ENCODE data around the gene REM2.
"Not testable (repeated sequence)": the region's sequence is repeated elsewhere in the genome, so short reads cannot be mapped to it uniquely, and the experiment has no call there.

The REM2 gene

DNA sequence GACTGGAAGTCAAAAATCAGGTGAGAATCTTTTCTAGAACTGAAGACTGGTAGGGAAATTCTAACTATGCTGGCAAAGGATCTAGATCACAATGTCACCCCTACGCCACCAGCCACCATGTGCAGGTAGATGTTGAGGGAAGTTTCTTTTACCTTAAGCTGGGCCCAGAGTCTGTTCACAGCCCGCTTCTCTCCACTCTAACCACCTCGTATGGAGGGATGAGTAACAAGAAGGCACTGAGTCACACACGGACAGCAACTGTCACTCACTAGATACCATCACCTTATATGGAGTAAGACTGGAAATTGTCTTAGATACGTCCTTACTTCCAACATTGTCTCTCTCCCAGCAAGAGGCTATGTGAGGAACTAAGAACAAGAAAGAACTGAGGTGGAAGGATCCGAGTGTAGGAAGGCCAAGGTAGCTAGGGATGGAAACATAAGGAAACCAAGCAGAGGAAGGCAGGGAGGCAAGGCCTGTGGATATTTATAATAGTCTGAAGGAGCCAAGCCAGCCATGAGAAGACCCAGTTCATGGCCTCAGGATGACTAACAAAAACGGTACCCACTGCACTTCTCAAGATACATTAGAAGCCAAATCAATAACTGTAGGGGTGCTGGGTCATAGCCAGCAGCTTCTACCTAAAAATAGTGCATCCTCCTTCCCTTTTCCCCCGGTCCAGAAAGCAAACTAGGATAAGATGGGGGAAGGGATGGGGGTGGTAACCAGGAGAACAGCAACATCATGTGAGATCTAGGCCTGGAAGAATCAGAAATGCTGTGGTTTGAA, 15.5 kb downstream of the REM2 start:
- no peak for DNase-seq

- no peak for DNase-seq
Observed at GRCh38 chr14:22900081-22900799, 17.2 kb downstream of the REM2 start.

- DNase-seq, result no peak
Observed at GRCh38 chr14:22901799-22902198, 18.8 kb downstream of the REM2 start.

GRCh38 chr14:22903742-22904087, 20.7 kb downstream of the REM2 start:
- DNase-seq, result no peak

GRCh38 chr14:22905627-22906026, 22.6 kb downstream of the REM2 start:
- DNase-seq, result no peak

DNA sequence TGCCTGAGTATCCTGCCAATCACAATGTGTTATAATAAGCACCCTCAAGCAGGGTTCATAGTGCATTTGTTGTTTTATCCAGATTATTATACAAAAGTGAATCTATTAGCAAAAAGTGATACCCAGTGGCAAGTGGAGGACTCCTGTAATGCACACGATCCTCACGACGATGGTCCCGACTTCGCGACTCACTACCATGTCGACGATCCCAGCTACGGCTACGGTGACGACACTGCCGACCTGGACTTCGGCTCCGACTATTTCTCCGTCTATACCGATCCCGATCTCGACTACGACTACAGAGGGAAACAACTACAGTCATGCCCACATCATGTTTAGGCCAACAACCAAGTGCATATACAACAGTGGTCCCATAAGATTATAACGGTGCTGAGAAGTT, 23.1 kb downstream of the REM2 start:
- no peak for DNase-seq

- DNase-seq, result no peak
Observed at GRCh38 chr14:22907429-22907828, 24.4 kb downstream of the REM2 start.

- no peak for DNase-seq
Observed at GRCh38 chr14:22908601-22909000, 25.6 kb downstream of the REM2 start.

GRCh38 chr14:22910916-22911315, 27.9 kb downstream of the REM2 start:
- DNase-seq, result no peak

DNA sequence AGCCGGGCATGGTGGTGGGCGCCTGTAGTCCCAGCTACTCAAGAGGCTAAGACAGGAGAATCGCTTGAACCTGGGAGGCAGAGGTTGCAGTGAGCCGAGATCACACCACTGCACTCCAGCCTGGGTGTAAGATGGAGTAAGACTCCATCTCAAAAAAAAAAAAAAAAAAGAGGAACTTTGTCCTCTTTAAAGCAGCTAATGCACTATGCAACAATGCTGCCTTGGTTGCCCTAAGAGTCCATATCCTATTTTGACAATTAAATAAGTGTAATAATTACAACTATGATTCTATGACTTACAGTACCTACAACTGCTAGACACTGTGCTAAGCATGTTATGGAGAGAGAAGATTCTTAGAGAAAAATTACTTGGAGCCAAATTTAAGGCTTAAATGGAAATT, 31.8 kb downstream of the REM2 start:
- not testable (repeated sequence) for DNase-seq

DNA sequence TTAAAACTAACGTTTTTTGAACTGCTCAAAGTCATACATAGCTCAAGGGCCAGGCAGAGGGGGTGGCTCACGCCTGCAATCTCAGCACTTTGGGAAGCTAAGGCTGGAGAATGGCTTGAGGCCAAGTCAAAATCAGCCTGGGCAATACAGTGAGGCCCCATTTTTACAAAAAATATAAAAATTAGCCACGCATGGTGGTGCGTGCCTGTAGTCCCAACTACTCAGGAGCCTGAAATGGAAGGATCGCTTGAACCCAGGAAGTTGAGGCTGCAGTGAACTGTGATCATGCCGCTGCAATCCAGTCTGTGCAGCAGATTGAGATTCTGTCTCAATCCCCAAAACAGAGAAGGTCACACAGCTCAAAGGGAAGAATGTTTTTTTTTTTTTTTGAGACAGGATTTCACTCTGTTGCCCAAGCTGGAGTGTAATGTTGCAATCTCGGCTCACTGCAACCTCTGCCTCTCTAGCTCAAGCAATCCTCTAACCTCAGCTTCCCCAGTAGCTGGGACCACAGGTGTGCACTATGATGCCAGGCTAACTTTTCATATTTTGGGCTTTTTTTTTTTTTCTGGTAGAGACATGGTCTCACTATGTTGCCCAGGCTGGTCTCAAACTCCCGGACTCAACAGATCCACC, 33.0 kb downstream of the REM2 start:
- DNase-seq, result no peak

- peak; percentile 100 for DNase-seq
Observed at GRCh38 chr14:22918804-22919600, 36.0 kb downstream of the REM2 start, which contains the start of gene RBM23. TSS of gene RBM23 (minus strand) at chr14:22919149.

- DNase-seq, result no peak
Observed at GRCh38 chr14:22919601-22919921, 36.5 kb downstream of the REM2 start.

DNA sequence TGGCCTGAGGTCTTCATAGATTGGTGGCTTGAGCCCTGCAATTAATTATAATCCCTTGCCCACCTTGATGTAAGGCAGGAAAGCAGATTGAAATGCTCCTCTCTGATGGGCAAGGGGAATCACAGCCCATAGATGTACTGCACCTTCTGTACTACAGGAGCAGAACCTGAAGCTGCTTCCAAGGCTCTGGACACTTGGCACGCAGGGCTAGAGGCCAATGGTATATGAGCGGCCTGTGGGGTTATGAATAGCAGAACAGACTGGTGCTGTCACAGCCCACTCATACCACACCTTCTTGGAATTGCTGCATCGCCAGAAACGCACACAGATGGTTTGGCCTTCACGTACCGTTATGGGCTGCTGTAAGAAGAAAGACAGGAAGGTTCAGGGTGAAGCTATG, 37.7 kb downstream of the REM2 start:
- DNase-seq, result no peak

GRCh38 chr14:22922294-22922693, 39.3 kb downstream of the REM2 start:
- DNase-seq, result no peak

DNA sequence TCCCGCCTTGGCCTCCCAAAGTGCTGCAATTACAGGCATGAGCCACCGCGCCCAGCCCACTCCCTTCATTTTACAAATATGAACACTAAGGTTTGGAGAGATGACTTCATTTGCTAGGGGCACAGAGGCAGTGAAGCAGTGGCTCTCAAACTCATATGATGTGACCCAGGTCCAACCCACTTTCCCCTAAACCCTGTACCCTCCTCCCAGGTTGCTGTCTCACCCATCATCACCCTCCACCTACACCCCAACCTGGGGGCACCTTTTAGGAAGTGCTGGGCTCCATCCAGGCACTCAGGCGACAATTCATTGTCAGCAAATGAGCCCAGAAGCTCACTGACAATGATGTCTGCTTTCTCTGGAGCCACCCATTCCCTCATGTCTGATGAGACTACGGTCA, 40.7 kb downstream of the REM2 start:
- no peak for DNase-seq

DNA sequence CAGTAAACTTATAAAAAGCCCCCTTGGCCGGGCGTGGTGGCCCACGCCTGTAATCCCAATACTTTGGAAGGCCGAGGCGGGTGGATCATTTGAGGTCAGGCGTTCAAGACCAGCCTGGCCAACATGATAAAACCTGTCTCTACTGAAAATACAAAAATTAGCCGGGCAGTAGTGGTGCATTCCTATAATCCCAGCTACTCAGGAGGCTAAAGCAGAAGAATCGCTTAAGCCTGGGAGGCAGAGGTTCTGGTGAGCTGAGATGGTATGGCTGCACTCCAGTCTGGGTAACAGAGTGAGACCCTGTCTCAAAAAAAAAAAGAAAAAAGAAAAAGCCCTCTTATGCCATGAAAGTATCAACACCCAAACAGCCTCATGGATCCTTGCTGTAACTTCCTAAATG, 42.5 kb downstream of the REM2 start:
- no peak for DNase-seq

- DNase-seq, result no peak
Observed at GRCh38 chr14:22926316-22926715, 43.3 kb downstream of the REM2 start.

DNA sequence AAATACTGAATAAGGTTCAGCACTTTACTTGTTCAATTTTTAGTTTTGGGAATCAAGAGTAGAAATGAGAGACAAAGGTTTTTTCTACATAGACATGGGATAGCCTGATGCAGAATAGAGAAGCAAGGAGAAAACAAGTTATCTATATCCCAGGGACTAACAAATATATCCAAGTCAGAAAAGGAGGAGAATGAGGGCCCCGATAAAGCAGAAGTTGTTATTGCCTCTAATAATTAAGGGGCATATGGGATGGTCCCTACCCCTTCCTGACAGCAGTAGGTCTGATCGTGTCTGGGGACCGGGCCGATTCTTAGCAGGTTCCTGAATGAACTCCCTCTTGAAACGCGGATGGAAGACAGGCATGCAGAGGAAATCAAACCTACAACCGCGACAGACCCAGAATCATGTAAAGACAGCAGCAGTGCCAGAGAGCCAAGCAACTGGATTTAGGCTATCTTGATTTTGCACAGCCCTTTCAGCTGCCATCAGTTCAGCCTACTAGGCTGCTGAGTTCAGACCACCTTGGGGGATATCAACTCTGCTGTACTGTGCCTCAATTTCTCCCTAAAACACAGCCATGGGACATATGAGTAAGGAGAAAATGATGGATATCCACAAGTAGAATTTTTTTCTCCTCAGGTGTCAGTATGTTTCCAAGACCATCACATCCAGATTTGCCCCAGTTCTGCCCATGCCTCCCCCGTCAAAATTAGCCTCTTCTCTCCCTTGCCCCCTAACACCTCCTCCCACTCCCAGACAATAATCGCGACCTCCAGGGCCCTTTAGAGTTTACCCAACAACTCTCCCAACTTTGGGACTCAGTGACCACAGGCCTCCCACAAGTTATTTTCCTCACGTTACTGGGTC, 45.4 kb downstream of the REM2 start:
- no peak for DNase-seq

- peak; percentile 99 for DNase-seq
Observed at GRCh38 chr14:22929104-22929960, 46.3 kb downstream of the REM2 start, which contains the start of gene PRMT5. TSS of gene PRMT5 (minus strand) at chr14:22929376. CDS start at chr14:22929361, 15 bp downstream.

- DNase-seq, result no peak
Observed at GRCh38 chr14:22929961-22930364, 46.9 kb downstream of the REM2 start.

Data from activated effector memory CD4-positive, alpha-beta T cell treated with anti-CD3 and anti-CD28 coated beads, Interleukin-2, amount 50 U/mL, for 16 hours (primary cell).